ENCODE measurements around the gene UPK3A. TPM values are rescaled to one million over a fixed set of nuclear protein-coding genes. Genes with fewer than 3 reads are reported as not detected.
A peak's percentile ranks its signal among the peaks of the same experiment; 100 is the strongest.

UPK3A gene
- total and polyA plus RNA-seq, 2 of the 13 experiments (the other 11 are each of a cell fraction or from before 2014, with no cell fraction given) = 10.5 to 13.8 TPM

DNA sequence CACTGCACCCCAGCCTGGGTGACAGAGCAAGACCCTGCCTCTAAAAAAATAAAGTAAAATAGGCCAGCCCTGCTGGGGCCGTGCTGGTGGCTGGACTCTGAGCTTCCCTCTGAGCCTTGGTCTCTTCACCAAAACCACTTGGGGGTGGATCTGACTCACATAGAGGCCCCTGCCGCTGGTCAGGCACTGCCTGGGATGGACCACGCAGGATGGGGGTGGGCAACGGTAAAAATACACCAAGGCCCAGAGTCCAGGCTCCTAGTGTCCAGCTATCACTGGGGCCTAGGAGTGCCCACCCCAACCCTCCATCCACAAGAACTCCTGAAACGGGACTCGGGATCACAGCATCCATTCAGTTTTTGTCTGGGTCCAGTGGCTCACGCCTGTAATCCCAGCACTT is 12.3 kb upstream of the UPK3A start (continued):
- TF ChIP-seq PCBP2 (optimal IDR thresholded peaks at IDR 0.05; ENCODE audit: low read depth, low read length, poor library complexity, severe bottlenecking) (no peak), TAF1 (CRISPR knock-in tag; IDR thresholded peaks at IDR 0.05) (peak; percentile 13; the same call in 1 of the 2 replicates), TARDBP (CRISPR knock-in tag; IDR thresholded peaks at IDR 0.05) (peak; percentile 78), ZNF619 (CRISPR knock-in tag; IDR thresholded peaks at IDR 0.05) (no peak), MIER2 (CRISPR knock-in tag; IDR thresholded peaks at IDR 0.05) (no peak), ZNF510 (CRISPR knock-in tag; IDR thresholded peaks at IDR 0.05; ENCODE audit: low read depth) (no peak), ZNF75D (CRISPR knock-in tag; IDR thresholded peaks at IDR 0.05; ENCODE audit: borderline replicate concordance) (no peak), RBAK (CRISPR knock-in tag; IDR thresholded peaks at IDR 0.05) (no peak), ZNF160 (CRISPR knock-in tag; IDR thresholded peaks at IDR 0.05) (0 out of 2 replicates have a peak, but pooled peaks have one; percentile 12), NCOA5 (CRISPR knock-in tag; IDR thresholded peaks at IDR 0.05) (no peak), ZNF672 (CRISPR knock-in tag; IDR thresholded peaks at IDR 0.05) (no peak), NR3C1 (CRISPR knock-in tag; IDR thresholded peaks at IDR 0.05) (no peak), PAWR (CRISPR knock-in tag; IDR thresholded peaks at IDR 0.05; ENCODE audit: borderline replicate concordance) (no peak), FOXP1 (IDR thresholded peaks at IDR 0.05) (no peak), FOXP1 (CRISPR knock-in tag; IDR thresholded peaks at IDR 0.05) (no peak), REST (IDR thresholded peaks at IDR 0.05; ENCODE audit: borderline replicate concordance in 1 of 2, low read depth in 1 of 2, low read length in 2 of 2) (no peak), FOXJ3 (CRISPR knock-in tag; IDR thresholded peaks at IDR 0.05; ENCODE audit: borderline replicate concordance) (no peak), RBM22 (optimal IDR thresholded peaks at IDR 0.05; ENCODE audit: low read length) (no peak), SNRNP70 (IDR thresholded peaks at IDR 0.05; ENCODE audit: low read depth, low read length) (no peak), NBN (conservative IDR thresholded peaks at IDR 0.05) (no peak), HNRNPLL (IDR thresholded peaks at IDR 0.05; ENCODE audit: low read depth, low read length, poor library complexity, severe bottlenecking) (no peak)
- TF ChIP-seq, protein P1, sequence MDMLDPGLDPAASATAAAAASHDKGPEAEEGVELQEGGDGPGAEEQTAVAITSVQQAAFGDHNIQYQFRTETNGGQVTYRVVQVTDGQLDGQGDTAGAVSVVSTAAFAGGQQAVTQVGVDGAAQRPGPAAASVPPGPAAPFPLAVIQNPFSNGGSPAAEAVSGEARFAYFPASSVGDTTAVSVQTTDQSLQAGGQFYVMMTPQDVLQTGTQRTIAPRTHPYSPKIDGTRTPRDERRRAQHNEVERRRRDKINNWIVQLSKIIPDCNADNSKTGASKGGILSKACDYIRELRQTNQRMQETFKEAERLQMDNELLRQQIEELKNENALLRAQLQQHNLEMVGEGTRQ (IDR thresholded peaks at IDR 0.05; ENCODE audit: low read depth, low read length) = no peak
- TF ChIP-seq, protein P1 (CRISPR knock-in tag; IDR thresholded peaks at IDR 0.05; ENCODE audit: borderline replicate concordance) = no peak
- TF ChIP-seq, protein P2, sequence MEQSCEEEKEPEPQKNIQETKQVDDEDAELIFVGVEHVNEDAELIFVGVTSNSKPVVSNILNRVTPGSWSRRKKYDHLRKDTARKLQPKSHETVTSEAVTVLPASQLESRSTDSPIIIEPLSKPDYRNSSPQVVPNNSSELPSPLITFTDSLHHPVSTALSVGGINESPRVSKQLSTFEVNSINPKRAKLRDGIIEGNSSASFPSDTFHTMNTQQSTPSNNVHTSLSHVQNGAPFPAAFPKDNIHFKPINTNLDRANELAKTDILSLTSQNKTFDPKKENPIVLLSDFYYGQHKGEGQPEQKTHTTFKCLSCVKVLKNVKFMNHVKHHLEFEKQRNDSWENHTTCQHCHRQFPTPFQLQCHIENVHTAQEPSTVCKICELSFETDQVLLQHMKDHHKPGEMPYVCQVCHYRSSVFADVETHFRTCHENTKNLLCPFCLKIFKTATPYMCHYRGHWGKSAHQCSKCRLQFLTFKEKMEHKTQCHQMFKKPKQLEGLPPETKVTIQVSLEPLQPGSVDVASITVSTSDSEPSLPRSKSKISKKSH (CRISPR knock-in tag; IDR thresholded peaks at IDR 0.05; ENCODE audit: borderline replicate concordance) = no peak
- TF ChIP-seq, protein P3, sequence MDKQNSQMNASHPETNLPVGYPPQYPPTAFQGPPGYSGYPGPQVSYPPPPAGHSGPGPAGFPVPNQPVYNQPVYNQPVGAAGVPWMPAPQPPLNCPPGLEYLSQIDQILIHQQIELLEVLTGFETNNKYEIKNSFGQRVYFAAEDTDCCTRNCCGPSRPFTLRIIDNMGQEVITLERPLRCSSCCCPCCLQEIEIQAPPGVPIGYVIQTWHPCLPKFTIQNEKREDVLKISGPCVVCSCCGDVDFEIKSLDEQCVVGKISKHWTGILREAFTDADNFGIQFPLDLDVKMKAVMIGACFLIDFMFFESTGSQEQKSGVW (CRISPR knock-in tag; IDR thresholded peaks at IDR 0.05; ENCODE audit: borderline replicate concordance) = no peak
